Measurements from ENCODE around the gene MB21D2. TPM values are rescaled to one million over a fixed set of nuclear protein-coding genes. Genes with fewer than 3 reads are reported as not detected.
A peak's percentile ranks its signal among the peaks of the same experiment; 100 is the strongest.

MB21D2 gene
- total RNA-seq, 1 experiment from 2014 or later = 19.7 TPM

DNA sequence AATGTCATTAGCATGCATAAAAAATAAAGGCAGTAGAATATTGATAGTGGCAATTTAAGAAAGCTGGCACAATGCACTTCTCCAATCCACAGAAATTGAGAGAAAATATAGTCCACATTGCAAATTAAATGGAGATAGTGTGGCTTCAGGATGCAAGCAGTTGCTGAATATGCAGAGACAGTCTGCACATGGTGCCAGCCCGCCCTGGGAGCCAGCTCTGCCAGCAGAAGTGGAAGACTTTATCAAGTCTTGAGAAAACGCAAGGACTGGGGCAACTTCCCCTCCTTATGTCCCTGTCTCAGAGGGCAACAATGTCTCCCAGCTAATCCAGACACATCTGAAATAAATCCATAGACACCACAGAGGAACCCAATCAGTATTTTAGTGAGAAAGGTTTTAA, 57.2 kb downstream of the MB21D2 start (continued):
- TF ChIP-seq USF1 (CRISPR knock-in tag; IDR thresholded peaks at IDR 0.05) (no peak), NR2C2 (CRISPR knock-in tag; IDR thresholded peaks at IDR 0.05) (no peak), CTCF (IDR thresholded peaks at IDR 0.05) (no peak), ZNF232 (CRISPR knock-in tag; IDR thresholded peaks at IDR 0.05) (no peak), TEAD4 (CRISPR knock-in tag; IDR thresholded peaks at IDR 0.05) (no peak), NFYB (CRISPR knock-in tag; conservative IDR thresholded peaks at IDR 0.05; ENCODE audit: low read depth) (no peak)
- TF ChIP-seq, protein P1, sequence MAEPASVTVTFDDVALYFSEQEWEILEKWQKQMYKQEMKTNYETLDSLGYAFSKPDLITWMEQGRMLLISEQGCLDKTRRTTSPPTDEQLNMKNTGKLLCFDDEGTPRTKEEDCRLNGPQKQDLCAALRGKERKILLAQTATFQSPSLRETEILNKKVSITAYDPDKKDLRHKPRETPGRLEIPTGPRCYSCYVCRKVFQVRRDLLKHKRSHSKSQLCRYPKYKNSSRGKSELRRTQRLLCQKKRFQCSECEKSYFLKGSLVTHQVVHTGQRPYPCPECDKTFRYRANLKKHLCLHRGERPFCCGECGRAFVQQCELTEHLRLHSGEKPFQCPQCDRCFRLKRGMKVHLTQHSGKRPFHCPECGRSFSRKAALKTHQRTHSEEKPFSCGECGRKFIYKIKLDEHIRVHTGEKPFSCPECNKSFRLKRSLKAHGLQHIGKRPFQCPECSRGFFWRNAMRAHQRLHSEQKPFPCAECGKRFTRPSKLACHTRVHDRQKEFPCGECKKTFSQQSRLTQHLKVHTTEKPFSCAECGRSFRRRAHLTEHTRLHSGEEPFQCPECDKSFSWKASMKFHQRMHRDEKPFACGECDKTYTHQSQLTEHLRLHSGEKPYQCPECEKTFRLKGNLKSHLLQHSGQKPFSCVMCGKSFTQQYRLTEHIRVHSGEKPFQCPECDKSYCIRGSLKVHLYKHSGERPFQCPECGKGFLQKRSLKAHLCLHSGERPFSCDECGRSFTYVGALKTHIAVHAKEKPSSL (CRISPR knock-in tag; conservative IDR thresholded peaks at IDR 0.05) = no peak

DNA sequence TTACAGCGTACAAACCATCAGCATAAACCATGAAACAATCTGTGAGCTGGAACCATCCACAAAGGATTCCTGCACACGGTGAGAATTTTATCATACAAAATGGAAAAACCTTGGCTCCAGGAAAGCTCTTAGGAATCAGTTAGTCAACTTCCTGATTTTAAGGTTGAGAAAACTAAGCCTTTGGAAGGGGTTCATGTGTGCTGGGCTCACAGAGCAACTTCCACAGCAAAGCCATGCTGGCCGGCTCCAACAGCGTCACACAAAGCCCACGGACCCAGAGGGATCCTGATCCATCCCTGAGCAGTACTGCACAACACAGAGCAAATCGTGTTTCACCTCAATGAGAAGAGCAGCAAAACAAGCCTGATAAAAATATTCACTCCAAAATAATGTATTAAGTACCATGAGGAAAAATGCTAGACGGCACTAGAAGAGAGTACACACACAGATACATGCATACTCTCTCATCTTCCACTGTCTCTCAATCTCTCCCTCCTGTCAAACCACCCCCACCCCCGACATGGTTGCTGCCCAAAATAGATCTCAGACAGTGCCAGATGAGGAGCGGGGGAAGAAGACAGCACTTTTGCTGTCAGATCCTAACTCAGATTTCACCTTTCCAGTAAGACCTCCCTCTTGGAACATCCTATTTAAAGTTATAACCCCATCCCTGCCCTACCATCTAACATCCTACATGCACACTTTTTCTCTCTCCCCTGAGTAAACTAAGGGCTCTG, 58.6 kb downstream of the MB21D2 start:
- Mint-ChIP-seq H3K36me3 (peaks cover 9% of the 10 kb centered on the region), H3K9me3 (0 out of 2 replicates have a peak, but pooled peaks cover 4% of the 10 kb centered on the region), H3K27me3 (ENCODE audit: low read depth) (no peaks in the 10 kb centered on the region), H3K4me3 (no peak overlapping the region), H3K27ac (peak overlapping the region; percentile 30), H3K4me1 (peaks cover 46% of the 10 kb centered on the region)
- no peak for TF ChIP-seq JUN (CRISPR knock-in tag; IDR thresholded peaks at IDR 0.05)
- no peak for TF ChIP-seq GTF2I (CRISPR knock-in tag; conservative IDR thresholded peaks at IDR 0.05)
- TF ChIP-seq OVOL2 (CRISPR knock-in tag; IDR thresholded peaks at IDR 0.05; ENCODE audit: borderline replicate concordance) = no peak
- TF ChIP-seq SOX15 (CRISPR knock-in tag; IDR thresholded peaks at IDR 0.05) = no peak
- no peak for TF ChIP-seq USF2 (CRISPR knock-in tag; IDR thresholded peaks at IDR 0.05)
- TF ChIP-seq, protein P1 (CRISPR knock-in tag; conservative IDR thresholded peaks at IDR 0.05) = no peak
- TF ChIP-seq, protein P2, sequence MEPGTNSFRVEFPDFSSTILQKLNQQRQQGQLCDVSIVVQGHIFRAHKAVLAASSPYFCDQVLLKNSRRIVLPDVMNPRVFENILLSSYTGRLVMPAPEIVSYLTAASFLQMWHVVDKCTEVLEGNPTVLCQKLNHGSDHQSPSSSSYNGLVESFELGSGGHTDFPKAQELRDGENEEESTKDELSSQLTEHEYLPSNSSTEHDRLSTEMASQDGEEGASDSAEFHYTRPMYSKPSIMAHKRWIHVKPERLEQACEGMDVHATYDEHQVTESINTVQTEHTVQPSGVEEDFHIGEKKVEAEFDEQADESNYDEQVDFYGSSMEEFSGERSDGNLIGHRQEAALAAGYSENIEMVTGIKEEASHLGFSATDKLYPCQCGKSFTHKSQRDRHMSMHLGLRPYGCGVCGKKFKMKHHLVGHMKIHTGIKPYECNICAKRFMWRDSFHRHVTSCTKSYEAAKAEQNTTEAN (CRISPR knock-in tag; IDR thresholded peaks at IDR 0.05) = no peak
- TF ChIP-seq NFATC4 (CRISPR knock-in tag; IDR thresholded peaks at IDR 0.05) = no peak
- TF ChIP-seq IRF2 (CRISPR knock-in tag; IDR thresholded peaks at IDR 0.05; ENCODE audit: borderline replicate concordance, low read depth) = no peak
- ATAC-seq (no peak), DNase-seq (ENCODE audit: low spot score) (no peak)
- POLR2A ChIA-PET = no interaction called here
- CTCF ChIA-PET = no interaction called here

All from WTC11 (cell line).